Measurements from ENCODE around the gene PNMT. TPM values are rescaled to one million over a fixed set of nuclear protein-coding genes. Genes with fewer than 3 reads are reported as not detected.

Gene PNMT
- total and polyA plus RNA-seq, 2 experiments from 2014 or later = 1.9 to 2.5 TPM

DNA sequence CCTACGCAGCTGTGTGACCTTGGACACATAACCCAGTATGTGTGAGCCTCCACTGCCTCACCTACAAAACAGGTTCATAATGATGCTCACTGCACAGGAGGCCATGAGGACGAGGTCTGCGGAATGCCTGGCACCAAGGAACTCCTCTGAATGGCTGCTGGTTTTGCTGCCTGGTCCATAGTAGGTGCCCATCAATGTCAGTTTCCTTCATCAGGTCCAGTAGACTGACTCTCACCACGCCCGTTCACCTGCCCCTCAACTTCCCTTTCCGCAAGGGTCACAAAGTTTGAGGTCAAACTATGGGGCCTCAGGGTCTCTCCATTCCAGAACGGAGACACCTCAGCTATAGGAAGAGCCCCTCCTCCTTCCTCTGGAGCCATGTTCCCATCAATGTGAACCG, 8.8 kb downstream of the PNMT start:
- no peaks in the 10 kb centered on the region for H3F3A ChIP-seq (replicated peaks; ENCODE audit: low read depth)
- H3K9me2 ChIP-seq (ENCODE audit: insufficient read depth) = no peaks in the 10 kb centered on the region
- H3K27me3 Mint-ChIP-seq (ENCODE audit: insufficient read depth, low read depth, poor library complexity) = peaks cover 27% of the 10 kb centered on the region
- ATAC-seq (no peak), DNase-seq (ENCODE audit: low spot score) (no peak)
- H3K4me3 Mint-ChIP-seq = no peak overlapping the region
- H3K27me3 ChIP-seq (ENCODE audit: insufficient read depth) = no peaks in the 10 kb centered on the region
- H3K27ac ChIP-seq (ENCODE audit: low read depth) = no peak overlapping the region
- H3K79me2 ChIP-seq (replicated peaks; ENCODE audit: insufficient read depth) = no peaks in the 10 kb centered on the region
- no peaks in the 10 kb centered on the region for H3K36me3 ChIP-seq (ENCODE audit: insufficient read depth)
- TF ChIP-seq, protein P1, sequence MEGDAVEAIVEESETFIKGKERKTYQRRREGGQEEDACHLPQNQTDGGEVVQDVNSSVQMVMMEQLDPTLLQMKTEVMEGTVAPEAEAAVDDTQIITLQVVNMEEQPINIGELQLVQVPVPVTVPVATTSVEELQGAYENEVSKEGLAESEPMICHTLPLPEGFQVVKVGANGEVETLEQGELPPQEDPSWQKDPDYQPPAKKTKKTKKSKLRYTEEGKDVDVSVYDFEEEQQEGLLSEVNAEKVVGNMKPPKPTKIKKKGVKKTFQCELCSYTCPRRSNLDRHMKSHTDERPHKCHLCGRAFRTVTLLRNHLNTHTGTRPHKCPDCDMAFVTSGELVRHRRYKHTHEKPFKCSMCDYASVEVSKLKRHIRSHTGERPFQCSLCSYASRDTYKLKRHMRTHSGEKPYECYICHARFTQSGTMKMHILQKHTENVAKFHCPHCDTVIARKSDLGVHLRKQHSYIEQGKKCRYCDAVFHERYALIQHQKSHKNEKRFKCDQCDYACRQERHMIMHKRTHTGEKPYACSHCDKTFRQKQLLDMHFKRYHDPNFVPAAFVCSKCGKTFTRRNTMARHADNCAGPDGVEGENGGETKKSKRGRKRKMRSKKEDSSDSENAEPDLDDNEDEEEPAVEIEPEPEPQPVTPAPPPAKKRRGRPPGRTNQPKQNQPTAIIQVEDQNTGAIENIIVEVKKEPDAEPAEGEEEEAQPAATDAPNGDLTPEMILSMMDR (conservative IDR thresholded peaks at IDR 0.05; ENCODE audit: low read depth in 2 of 2) = no peak
- TF ChIP-seq EZH2 (IDR thresholded peaks at IDR 0.05; ENCODE audit: low read depth, unreplicated experiment) = no peak
- TF ChIP-seq, protein P2, sequence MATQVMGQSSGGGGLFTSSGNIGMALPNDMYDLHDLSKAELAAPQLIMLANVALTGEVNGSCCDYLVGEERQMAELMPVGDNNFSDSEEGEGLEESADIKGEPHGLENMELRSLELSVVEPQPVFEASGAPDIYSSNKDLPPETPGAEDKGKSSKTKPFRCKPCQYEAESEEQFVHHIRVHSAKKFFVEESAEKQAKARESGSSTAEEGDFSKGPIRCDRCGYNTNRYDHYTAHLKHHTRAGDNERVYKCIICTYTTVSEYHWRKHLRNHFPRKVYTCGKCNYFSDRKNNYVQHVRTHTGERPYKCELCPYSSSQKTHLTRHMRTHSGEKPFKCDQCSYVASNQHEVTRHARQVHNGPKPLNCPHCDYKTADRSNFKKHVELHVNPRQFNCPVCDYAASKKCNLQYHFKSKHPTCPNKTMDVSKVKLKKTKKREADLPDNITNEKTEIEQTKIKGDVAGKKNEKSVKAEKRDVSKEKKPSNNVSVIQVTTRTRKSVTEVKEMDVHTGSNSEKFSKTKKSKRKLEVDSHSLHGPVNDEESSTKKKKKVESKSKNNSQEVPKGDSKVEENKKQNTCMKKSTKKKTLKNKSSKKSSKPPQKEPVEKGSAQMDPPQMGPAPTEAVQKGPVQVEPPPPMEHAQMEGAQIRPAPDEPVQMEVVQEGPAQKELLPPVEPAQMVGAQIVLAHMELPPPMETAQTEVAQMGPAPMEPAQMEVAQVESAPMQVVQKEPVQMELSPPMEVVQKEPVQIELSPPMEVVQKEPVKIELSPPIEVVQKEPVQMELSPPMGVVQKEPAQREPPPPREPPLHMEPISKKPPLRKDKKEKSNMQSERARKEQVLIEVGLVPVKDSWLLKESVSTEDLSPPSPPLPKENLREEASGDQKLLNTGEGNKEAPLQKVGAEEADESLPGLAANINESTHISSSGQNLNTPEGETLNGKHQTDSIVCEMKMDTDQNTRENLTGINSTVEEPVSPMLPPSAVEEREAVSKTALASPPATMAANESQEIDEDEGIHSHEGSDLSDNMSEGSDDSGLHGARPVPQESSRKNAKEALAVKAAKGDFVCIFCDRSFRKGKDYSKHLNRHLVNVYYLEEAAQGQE (IDR thresholded peaks at IDR 0.05; ENCODE audit: unreplicated experiment) = no peak
- TF ChIP-seq STAT1 (IDR thresholded peaks at IDR 0.05; ENCODE audit: unreplicated experiment) = no peak
- no peak for TF ChIP-seq POLR2AphosphoS5 (IDR thresholded peaks at IDR 0.05; ENCODE audit: low read depth)
- TF ChIP-seq, protein P3, sequence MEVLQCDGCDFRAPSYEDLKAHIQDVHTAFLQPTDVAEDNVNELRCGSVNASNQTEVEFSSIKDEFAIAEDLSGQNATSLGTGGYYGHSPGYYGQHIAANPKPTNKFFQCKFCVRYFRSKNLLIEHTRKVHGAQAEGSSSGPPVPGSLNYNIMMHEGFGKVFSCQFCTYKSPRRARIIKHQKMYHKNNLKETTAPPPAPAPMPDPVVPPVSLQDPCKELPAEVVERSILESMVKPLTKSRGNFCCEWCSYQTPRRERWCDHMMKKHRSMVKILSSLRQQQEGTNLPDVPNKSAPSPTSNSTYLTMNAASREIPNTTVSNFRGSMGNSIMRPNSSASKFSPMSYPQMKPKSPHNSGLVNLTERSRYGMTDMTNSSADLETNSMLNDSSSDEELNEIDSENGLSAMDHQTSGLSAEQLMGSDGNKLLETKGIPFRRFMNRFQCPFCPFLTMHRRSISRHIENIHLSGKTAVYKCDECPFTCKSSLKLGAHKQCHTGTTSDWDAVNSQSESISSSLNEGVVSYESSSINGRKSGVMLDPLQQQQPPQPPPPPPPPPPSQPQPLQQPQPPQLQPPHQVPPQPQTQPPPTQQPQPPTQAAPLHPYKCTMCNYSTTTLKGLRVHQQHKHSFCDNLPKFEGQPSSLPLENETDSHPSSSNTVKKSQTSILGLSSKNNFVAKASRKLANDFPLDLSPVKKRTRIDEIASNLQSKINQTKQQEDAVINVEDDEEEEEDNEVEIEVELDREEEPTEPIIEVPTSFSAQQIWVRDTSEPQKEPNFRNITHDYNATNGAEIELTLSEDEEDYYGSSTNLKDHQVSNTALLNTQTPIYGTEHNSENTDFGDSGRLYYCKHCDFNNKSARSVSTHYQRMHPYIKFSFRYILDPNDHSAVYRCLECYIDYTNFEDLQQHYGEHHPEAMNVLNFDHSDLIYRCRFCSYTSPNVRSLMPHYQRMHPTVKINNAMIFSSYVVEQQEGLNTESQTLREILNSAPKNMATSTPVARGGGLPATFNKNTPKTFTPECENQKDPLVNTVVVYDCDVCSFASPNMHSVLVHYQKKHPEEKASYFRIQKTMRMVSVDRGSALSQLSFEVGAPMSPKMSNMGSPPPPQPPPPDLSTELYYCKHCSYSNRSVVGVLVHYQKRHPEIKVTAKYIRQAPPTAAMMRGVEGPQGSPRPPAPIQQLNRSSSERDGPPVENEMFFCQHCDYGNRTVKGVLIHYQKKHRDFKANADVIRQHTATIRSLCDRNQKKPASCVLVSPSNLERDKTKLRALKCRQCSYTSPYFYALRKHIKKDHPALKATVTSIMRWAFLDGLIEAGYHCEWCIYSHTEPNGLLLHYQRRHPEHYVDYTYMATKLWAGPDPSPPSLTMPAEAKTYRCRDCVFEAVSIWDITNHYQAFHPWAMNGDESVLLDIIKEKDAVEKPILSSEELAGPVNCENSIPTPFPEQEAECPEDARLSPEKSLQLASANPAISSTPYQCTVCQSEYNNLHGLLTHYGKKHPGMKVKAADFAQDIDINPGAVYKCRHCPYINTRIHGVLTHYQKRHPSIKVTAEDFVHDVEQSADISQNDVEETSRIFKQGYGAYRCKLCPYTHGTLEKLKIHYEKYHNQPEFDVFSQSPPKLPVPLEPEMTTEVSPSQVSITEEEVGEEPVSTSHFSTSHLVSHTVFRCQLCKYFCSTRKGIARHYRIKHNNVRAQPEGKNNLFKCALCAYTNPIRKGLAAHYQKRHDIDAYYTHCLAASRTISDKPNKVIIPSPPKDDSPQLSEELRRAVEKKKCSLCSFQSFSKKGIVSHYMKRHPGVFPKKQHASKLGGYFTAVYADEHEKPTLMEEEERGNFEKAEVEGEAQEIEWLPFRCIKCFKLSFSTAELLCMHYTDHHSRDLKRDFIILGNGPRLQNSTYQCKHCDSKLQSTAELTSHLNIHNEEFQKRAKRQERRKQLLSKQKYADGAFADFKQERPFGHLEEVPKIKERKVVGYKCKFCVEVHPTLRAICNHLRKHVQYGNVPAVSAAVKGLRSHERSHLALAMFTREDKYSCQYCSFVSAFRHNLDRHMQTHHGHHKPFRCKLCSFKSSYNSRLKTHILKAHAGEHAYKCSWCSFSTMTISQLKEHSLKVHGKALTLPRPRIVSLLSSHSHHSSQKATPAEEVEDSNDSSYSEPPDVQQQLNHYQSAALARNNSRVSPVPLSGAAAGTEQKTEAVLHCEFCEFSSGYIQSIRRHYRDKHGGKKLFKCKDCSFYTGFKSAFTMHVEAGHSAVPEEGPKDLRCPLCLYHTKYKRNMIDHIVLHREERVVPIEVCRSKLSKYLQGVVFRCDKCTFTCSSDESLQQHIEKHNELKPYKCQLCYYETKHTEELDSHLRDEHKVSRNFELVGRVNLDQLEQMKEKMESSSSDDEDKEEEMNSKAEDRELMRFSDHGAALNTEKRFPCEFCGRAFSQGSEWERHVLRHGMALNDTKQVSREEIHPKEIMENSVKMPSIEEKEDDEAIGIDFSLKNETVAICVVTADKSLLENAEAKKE (CRISPR knock-in tag; IDR thresholded peaks at IDR 0.05) = no peak
- no peak for TF ChIP-seq CREB1 (CRISPR knock-in tag; IDR thresholded peaks at IDR 0.05; ENCODE audit: low read depth)
- no peak for TF ChIP-seq NANOG (IDR thresholded peaks at IDR 0.05; ENCODE audit: borderline replicate concordance)
- TF ChIP-seq ZNF114 (CRISPR knock-in tag; IDR thresholded peaks at IDR 0.05) = no peak
- TF ChIP-seq, protein P4, sequence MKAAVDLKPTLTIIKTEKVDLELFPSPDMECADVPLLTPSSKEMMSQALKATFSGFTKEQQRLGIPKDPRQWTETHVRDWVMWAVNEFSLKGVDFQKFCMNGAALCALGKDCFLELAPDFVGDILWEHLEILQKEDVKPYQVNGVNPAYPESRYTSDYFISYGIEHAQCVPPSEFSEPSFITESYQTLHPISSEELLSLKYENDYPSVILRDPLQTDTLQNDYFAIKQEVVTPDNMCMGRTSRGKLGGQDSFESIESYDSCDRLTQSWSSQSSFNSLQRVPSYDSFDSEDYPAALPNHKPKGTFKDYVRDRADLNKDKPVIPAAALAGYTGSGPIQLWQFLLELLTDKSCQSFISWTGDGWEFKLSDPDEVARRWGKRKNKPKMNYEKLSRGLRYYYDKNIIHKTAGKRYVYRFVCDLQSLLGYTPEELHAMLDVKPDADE (IDR thresholded peaks at IDR 0.05) = no peak
- TF ChIP-seq ZNF331 (CRISPR knock-in tag; IDR thresholded peaks at IDR 0.05; ENCODE audit: low read depth) = no peak
- TF ChIP-seq JUNB (IDR thresholded peaks at IDR 0.05; ENCODE audit: unreplicated experiment) = no peak
- H3K27ac Mint-ChIP-seq = no peak overlapping the region
- H3K4me3 ChIP-seq = no peak overlapping the region
- peaks cover 26% of the 10 kb centered on the region for H3K4me1 Mint-ChIP-seq
- no peak overlapping the region for H2AFZ ChIP-seq
- no peak overlapping the region for H3K4me2 ChIP-seq
- peaks cover 16% of the 10 kb centered on the region for H3K36me3 Mint-ChIP-seq (ENCODE audit: low read depth)
- no peaks in the 10 kb centered on the region for H4K20me1 ChIP-seq (replicated peaks; ENCODE audit: insufficient read depth)
- H3K9me3 Mint-ChIP-seq = no peaks in the 10 kb centered on the region
- H3K4me1 ChIP-seq (ENCODE audit: insufficient read depth) = 0 out of 2 replicates have a peak, but pooled peaks cover 5% of the 10 kb centered on the region
